WTC11 (cell line): ENCODE results near the gene C2CD2.

Experiments used
- ATF1 ChIP-seq: sonication (generic); formaldehyde crosslinking; IDR thresholded peaks from 2 replicates; pipeline ENCODE4 v1.8.1; 2023; ENCODE audit warnings: mild to moderate bottlenecking, moderate library complexity, missing genetic modification reagents
- CBFB ChIP-seq: sonication (generic); formaldehyde crosslinking; IDR thresholded peaks from 2 replicates; pipeline ENCODE4 v1.8.1; 2022; ENCODE audit warnings: mild to moderate bottlenecking, low read depth, missing genetic modification reagents
- TEAD4 ChIP-seq: sonication (generic); formaldehyde crosslinking; IDR thresholded peaks from 2 replicates; pipeline ENCODE4 v1.8.0; 2022; ENCODE audit warnings: mild to moderate bottlenecking, missing genetic modification reagents
- TF ChIP-seq, protein P1 (sequence below): fragments of 200-600 bp; IDR thresholded peaks from 2 replicates; pipeline ENCODE4 v1.8.0; 2022; ENCODE audit warnings: antibody characterized with exemption
- TF ChIP-seq, protein P2 (sequence below): sonication (generic); formaldehyde crosslinking; IDR thresholded peaks from 2 replicates; pipeline ENCODE4 v1.8.1; 2023; ENCODE audit warnings: mild to moderate bottlenecking, missing genetic modification reagents, moderate library complexity
- TF ChIP-seq, protein P3 (sequence below): sonication (generic); formaldehyde crosslinking; IDR thresholded peaks from 2 replicates; pipeline ENCODE4 v1.8.0; 2022; ENCODE audit warnings: mild to moderate bottlenecking, missing genetic modification reagents
- TF ChIP-seq, protein P4 (sequence below): sonication (generic); formaldehyde crosslinking; IDR thresholded peaks from 2 replicates; pipeline ENCODE4 v1.8.1; 2023; ENCODE audit warnings: mild to moderate bottlenecking, missing genetic modification reagents

DNA sequence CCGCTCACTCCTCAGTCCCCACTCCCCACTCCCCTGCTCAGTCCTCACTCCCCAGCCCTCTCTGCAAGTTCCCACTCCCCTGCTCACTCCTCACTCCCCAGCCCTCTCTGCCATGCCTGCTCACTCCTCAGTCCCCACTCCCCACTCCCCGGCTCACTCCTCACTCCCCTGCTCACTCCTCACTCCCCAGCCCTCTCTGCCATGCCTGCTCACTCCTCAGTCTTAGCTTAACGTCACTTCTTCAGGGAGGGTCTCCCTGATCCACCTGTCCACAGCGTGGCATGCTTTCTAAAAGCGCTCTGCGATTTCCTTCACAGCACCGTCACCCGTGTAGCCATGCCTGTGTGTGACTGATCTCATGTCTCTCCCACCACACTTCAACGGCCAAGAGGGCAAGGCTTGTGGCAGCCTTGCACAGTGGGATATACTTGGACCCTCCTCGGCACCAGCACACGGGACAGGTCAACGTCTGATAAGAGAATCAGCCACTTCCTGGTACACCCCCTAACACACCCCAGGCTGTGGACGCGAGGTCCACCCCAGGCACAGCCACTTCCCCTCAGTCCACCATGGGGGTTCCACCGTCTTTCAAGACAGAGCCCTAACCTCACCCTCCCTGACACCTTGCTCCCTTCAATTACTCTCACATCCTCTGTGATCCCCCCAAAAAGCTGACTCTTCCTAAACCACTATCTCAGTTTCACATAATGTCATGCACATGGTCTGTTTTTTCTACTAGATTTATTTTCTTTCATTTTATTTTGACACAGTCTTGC is 88.6 kb downstream of the C2CD2 start:
- TF ChIP-seq, protein P1, sequence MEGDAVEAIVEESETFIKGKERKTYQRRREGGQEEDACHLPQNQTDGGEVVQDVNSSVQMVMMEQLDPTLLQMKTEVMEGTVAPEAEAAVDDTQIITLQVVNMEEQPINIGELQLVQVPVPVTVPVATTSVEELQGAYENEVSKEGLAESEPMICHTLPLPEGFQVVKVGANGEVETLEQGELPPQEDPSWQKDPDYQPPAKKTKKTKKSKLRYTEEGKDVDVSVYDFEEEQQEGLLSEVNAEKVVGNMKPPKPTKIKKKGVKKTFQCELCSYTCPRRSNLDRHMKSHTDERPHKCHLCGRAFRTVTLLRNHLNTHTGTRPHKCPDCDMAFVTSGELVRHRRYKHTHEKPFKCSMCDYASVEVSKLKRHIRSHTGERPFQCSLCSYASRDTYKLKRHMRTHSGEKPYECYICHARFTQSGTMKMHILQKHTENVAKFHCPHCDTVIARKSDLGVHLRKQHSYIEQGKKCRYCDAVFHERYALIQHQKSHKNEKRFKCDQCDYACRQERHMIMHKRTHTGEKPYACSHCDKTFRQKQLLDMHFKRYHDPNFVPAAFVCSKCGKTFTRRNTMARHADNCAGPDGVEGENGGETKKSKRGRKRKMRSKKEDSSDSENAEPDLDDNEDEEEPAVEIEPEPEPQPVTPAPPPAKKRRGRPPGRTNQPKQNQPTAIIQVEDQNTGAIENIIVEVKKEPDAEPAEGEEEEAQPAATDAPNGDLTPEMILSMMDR, result no peak
- TF ChIP-seq, protein P2, sequence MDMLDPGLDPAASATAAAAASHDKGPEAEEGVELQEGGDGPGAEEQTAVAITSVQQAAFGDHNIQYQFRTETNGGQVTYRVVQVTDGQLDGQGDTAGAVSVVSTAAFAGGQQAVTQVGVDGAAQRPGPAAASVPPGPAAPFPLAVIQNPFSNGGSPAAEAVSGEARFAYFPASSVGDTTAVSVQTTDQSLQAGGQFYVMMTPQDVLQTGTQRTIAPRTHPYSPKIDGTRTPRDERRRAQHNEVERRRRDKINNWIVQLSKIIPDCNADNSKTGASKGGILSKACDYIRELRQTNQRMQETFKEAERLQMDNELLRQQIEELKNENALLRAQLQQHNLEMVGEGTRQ, result no peak
- TF ChIP-seq CBFB (CRISPR knock-in tag), result no peak
- TF ChIP-seq, protein P3, sequence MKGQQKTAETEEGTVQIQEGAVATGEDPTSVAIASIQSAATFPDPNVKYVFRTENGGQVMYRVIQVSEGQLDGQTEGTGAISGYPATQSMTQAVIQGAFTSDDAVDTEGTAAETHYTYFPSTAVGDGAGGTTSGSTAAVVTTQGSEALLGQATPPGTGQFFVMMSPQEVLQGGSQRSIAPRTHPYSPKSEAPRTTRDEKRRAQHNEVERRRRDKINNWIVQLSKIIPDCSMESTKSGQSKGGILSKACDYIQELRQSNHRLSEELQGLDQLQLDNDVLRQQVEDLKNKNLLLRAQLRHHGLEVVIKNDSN (CRISPR knock-in tag), result no peak
- TF ChIP-seq, protein P4, sequence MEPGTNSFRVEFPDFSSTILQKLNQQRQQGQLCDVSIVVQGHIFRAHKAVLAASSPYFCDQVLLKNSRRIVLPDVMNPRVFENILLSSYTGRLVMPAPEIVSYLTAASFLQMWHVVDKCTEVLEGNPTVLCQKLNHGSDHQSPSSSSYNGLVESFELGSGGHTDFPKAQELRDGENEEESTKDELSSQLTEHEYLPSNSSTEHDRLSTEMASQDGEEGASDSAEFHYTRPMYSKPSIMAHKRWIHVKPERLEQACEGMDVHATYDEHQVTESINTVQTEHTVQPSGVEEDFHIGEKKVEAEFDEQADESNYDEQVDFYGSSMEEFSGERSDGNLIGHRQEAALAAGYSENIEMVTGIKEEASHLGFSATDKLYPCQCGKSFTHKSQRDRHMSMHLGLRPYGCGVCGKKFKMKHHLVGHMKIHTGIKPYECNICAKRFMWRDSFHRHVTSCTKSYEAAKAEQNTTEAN (CRISPR knock-in tag), result no peak
- TF ChIP-seq TEAD4 (CRISPR knock-in tag), result no peak
- no peak for TF ChIP-seq ATF1
